Right lobe of liver (tissue), 4 donors: Measurements from ENCODE around the gene DACT3.

ENCODE experiments used
- POLR2A ChIP-seq: fragments of 450-650 bp; IDR thresholded peaks from one replicate; pipeline ENCODE4 v1.6.1; 2017; ENCODE audit warnings: antibody characterized with exemption, mild to moderate bottlenecking
- TF ChIP-seq, protein P1 (sequence below), 4 donors: fragments of 200-600 bp in 3 of 4; fragments of 450-650 bp in 1 of 4; IDR thresholded peaks; one replicate each; pipeline versions ENCODE4 v1.5.1 to v1.8.0; 2016 to 2022; ENCODE audit warnings: antibody characterized with exemption in 4 of 4, mild to moderate bottlenecking in 2 of 4
- donor health status: DM: no; HTN: no; CAD: no.
- donor health status: DM: no; HTN: no; CAD: no.
- donor health status: DM: no; HTN: yes; CAD: no.

DNA sequence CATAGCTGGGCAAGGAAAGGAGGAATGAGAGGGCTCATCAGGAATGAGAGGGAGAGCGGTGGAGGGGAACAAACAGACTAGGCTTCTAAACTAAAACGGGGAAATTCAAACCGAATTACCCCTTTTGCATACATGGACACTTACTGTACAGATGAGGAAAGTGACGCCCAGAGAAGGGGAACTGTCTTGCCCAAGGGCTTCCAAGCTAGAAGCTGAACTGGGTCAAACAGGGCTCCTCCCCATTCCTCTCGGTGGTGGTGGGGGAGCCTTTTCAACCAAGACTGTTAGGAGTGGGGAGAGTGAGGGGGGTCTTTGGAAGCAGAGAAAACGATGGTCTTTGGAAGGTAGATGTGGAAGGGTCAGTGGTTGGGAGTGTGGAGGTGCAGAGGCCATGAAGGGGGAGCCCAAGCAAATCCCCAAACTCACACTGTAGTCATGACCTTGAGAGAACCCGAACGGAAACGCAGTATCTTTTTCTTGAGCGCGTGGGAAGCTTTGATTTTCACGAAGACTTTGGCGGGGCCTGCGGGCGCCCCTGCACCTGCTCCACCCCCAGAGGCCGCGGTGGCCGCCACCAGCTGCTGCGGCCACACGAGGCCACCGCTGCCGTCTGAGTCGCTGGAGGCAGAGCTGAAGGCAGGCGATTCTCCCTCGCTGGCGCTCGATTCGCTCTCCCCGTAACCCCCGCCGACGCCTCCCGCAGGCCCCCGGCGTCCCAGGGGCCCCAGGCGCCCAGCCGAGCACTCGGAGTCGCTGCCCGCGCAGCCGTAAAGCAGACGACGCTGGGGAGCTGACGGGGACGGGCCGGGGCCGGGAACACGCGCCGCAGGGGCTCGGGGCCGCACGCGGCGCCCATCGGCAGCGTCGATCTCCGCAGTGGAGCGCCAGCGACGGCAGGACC, 12.7 kb downstream of the DACT3 start:
- TF ChIP-seq POLR2A, result no peak
- TF ChIP-seq, protein P1, sequence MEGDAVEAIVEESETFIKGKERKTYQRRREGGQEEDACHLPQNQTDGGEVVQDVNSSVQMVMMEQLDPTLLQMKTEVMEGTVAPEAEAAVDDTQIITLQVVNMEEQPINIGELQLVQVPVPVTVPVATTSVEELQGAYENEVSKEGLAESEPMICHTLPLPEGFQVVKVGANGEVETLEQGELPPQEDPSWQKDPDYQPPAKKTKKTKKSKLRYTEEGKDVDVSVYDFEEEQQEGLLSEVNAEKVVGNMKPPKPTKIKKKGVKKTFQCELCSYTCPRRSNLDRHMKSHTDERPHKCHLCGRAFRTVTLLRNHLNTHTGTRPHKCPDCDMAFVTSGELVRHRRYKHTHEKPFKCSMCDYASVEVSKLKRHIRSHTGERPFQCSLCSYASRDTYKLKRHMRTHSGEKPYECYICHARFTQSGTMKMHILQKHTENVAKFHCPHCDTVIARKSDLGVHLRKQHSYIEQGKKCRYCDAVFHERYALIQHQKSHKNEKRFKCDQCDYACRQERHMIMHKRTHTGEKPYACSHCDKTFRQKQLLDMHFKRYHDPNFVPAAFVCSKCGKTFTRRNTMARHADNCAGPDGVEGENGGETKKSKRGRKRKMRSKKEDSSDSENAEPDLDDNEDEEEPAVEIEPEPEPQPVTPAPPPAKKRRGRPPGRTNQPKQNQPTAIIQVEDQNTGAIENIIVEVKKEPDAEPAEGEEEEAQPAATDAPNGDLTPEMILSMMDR (IDR thresholded peaks at IDR 0.05), result no peak
